ENCODE results near the gene POC1B.
A peak's percentile ranks its signal among the peaks of the same experiment; 100 is the strongest.

Gene POC1B

DNA sequence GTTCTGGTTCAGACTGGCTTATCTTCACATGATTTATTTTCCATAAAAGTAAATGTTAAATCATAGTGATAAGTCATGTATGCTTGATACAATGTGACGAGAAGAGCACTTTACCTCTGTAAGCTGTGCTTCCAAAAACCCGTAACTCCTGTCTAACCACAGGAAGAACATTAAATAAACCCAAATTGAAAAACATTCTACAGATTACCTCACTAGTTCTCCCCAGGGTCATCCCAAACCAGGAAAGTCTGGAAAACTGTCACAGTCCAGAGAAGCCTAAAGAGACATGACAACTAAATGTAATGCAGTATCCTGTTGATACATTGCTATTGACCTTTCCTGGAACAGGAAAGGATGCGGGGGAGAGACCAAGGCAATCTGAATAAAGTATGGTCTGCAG, 141.0 kb downstream of the POC1B start:
- DNase-seq (ENCODE audit: low read depth): no peak

- DNase-seq (ENCODE audit: low read depth): peak; percentile 69
Observed at GRCh38 chr12:89384050-89384758, 141.6 kb downstream of the POC1B start.

- DNase-seq (ENCODE audit: low read depth): no peak
Observed at GRCh38 chr12:89383235-89384049, 142.4 kb downstream of the POC1B start.

GRCh38 chr12:89382328-89382727, 143.5 kb downstream of the POC1B start:
- DNase-seq (ENCODE audit: low read depth): no peak

DNA sequence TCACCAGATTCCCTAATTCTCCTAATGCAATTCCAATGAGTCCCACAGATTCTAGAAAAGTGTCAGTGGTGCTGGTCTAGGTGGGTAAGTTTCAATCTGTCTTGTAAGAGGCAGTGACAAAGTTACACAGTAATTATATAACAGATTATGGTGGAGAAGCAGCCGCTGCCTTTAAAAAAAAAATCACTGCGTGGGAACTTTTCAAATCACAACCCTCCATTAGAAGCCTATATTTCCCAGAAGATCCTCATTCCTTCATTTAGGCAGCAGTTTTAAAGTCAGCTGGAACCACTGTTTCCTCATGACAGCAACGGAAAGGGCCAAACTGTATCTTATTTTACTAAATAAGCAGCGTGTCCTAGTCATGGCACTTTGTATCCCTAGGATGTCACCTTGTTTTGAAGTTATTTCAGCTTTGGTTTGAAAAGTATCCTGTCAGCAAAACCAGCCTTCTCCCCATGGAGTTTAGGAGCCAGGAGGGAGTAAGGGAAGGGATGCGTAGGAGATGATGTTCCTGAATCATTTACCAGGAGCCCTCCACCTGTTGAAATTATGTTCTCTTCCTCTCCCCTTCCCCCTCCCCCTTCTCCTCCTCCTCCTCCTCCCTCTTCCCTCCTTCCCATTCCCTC, 145.9 kb downstream of the POC1B start:
- no peak for DNase-seq (ENCODE audit: low read depth)

DNA sequence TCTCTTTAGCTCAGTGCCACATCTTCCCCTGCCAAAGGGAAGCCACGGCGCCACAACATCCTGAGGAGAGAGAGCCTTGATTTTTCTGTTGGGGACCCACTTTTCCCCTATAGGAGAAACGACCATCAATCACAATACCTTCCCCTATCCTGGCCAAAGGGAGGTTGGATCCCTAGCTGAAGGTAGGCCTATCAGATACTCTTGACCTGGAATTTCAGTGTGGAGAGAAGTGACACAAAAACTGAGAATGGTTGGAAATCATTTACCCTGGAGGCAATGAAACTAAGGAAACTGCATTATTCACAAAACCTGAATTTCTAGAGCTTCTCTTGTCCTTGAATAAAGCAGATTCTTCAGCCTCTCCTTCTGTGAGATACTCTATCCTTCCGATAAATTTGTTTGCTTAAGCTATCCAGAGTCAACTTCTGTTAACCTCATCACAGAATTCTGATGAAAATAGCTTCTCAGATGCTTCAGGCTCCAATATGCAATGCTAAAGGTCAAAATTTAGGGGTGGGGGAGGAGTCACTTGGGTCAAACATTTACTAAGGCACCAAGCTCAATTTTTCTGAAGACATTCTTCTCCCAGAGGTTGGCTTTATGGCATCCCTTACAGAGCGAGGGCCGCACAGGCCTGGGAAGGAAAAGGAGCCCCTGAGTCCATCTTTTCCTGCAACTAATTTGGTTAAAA, 146.6 kb downstream of the POC1B start:
- no peak for DNase-seq (ENCODE audit: low read depth)

GRCh38 chr12:89376844-89377243, 149.0 kb downstream of the POC1B start:
- DNase-seq (ENCODE audit: low read depth): no peak

- DNase-seq (ENCODE audit: low read depth): no peak
Observed at GRCh38 chr12:89376202-89376529, 149.7 kb downstream of the POC1B start.

GRCh38 chr12:89373763-89374572, 151.9 kb downstream of the POC1B start:
- DNase-seq (ENCODE audit: low read depth): peak; percentile 71

GRCh38 chr12:89372584-89373370, 153.1 kb downstream of the POC1B start:
- DNase-seq (ENCODE audit: low read depth): no peak

DNA sequence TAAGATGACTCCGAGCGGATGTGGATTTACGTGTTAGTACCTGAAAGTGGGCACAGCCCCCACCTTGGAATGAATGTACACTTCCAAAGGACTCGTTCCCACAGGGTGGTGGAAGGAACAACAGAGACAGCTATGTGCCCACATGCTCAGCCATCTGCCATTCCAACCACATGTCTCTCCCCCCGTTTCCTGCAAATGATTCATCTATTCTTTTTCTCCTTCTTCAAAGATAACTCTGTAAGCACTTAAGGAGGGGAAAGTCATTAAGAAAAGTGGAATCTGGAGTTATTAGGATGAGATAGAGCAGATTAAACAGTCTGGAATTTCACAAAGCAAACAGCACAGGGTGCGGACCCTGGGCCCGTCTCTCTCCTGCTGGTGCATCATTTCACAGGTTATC, 155.0 kb downstream of the POC1B start:
- no peak for DNase-seq (ENCODE audit: low read depth)

- DNase-seq (ENCODE audit: low read depth): no peak
Observed at GRCh38 chr12:89370421-89370831, 155.4 kb downstream of the POC1B start.

All from stromal cell of bone marrow (primary cell).